GOT3 (cell line): ENCODE measurements around the gene ARHGEF28.

Experiments
- DNase-seq: peaks from one replicate; lab custom pipeline; 2025; ENCODE audit warnings: mixed read lengths; lab: John Stamatoyannopoulos, UW

The ARHGEF28 gene

GRCh38 chr5:73856997-73857396 is 231.0 kb downstream of the ARHGEF28 start:
- no peak for DNase-seq

- DNase-seq = no peak
Observed at GRCh38 chr5:73857446-73857845, 231.4 kb downstream of the ARHGEF28 start.

DNA sequence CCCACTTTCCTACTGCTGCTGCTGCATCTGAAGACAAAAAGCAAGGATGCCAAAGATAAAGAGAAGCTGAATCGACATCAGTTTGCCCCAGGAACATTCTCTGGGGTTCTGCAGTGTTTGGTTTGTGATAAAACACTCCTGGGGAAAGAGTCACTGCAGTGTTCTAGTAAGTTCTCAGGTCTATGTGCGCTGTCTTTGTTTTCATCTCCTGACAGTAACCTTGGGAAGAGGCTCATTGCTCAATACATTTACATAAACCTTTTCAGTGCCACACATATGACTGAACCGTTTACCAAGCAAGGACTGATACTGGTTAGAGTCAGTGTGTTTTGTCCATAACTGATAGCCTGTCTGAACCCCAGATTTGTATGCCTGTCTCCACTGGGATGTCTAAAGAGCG is 232.1 kb downstream of the ARHGEF28 start:
- DNase-seq = no peak

GRCh38 chr5:73858776-73859175 is 232.8 kb downstream of the ARHGEF28 start:
- no peak for DNase-seq

DNA sequence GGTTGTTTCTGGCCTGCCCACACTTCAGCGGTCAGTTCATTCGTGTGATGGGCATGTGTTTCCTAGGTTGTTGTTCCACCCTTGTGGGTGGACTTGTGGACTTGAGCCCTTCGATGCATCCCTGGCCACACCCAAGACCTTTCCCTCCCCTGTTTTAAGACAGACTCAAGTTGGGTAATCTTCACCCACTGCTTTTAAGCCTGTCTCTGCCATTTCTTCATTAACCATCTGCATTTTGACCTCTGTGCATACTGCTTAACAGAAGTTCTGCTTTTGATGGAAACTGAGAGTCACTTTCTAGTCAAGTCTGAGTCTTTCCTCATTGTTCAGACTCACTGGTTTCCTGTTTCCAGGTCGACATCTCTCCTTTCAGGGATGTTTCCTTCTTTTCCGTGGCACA is 233.7 kb downstream of the ARHGEF28 start:
- no peak for DNase-seq

GRCh38 chr5:73861313-73861988 is 235.5 kb downstream of the ARHGEF28 start:
- DNase-seq = no peak

DNA sequence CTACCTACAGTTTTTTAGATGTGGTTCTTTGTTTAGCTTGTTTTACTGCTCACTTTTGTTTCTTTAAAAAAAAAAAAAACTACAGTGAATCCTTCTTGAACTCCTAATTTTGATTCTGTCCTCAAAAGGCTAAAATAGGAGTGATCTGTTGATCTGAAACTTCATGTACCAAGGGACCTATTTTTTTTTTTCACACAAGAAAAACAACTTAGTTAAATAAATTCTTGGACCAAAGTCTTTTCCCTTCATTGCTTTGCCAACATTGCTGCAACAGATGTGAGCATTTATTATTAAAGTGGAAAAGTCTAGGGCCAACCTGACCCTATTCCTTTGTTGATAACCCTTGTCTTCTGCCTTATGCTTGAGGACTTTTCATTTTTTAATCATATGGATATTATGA is 236.8 kb downstream of the ARHGEF28 start:
- no peak for DNase-seq

DNA sequence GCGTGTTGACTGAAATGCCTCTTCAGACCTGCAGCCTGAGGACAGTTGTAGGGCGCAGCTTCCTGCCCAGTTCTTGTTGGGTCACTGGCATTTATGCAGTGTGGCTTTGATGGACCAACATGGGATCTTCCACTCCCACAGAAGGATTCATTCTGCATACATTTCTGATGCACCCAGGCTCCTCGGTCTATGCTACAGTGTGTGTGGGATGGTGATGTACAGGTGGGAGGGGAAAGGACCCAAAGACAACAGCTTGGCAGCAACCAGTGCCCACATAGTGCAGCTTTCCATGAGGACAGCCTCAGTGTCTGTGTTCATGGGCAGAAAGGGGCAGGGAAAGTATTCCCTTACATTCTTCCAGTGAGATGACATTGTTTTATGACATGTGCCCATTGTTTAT is 237.9 kb downstream of the ARHGEF28 start:
- no peak for DNase-seq

- DNase-seq = no peak
Observed at GRCh38 chr5:73865315-73865714, 239.3 kb downstream of the ARHGEF28 start.

- DNase-seq = no peak
Observed at GRCh38 chr5:73867345-73868335, 241.6 kb downstream of the ARHGEF28 start.

- DNase-seq = no peak
Observed at GRCh38 chr5:73883646-73884045, 257.6 kb downstream of the ARHGEF28 start.

DNA sequence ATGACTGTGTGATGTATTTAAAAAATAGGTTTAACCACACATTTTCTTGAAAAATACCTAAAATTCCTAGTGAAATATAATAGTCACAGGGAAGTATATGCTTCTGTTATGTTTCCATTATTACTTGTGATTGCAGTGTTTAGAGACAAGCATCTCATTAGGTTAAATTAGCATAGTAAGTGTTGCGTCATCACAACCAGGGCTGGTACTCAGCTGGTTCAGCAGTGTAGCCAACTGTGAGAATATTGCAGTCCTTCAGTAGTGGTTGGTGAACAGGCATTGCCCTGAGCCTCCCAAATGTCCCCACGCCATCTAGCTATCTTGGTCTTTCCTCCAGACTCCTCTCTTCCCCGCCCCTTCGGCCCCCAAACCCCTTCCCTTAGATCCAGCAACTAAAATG is 261.7 kb downstream of the ARHGEF28 start:
- DNase-seq = no peak

DNA sequence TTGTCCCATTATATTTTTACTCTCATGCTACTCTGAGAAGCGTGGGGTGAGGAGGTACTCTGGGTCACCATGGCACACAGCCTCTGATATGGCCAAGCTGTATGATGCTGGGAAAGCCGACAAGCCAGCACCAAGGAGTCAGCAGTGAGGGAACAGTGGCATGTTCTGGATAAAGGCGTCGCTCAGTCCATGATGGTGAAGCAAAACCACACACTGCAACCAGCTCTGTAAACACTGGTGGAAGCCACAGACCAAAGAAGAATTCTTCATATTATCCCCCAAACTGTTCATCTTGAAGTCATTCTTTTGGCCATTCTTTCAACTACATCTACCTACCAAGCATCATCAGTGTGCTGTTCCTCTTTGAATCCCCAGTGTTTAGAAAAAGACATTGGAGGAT is 264.6 kb downstream of the ARHGEF28 start:
- DNase-seq = no peak

DNA sequence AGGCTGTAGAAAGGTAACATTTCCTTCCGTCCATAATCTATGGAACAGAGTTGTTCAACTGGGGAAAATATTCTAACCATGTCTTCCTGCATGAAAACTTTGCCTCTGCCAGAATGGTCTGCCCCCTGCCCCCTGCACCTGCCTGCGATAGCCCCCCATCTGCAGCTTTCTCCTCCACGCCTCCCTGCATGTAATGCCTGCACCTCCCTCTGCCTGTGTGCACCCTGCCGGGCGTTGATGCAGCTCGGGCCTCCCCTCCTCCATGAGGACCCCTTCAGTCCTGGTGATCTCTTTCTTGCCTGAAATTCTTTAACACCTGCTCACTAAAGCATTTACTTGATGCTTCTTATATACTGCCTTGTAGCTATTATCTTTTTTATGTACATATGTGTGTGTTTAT is 266.2 kb downstream of the ARHGEF28 start:
- no peak for DNase-seq

- DNase-seq = no peak
Observed at GRCh38 chr5:73892806-73893205, 266.8 kb downstream of the ARHGEF28 start.

DNA sequence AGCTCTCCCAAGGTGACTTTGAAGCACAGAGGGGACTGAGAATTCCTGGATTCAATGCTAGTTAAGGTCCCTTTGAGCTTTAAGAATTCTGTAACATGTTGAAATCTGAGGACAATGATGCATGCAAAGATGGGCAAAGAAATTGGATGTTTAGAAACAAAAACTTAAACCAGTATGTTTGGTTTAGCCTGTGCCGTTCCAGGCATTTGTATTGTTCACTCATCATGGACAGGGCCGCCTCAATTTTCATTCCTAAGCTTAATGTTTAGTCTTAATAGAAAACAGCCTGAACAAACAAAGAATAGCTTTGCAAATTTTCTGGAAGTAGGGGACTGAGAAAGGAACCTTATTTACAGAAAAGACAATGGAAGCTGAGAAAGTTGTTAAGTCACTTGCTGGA is 267.8 kb downstream of the ARHGEF28 start:
- DNase-seq = no peak

GRCh38 chr5:73894860-73895259 is 268.9 kb downstream of the ARHGEF28 start:
- DNase-seq = no peak

GRCh38 chr5:73895471-73895870 is 269.5 kb downstream of the ARHGEF28 start:
- DNase-seq = no peak

DNA sequence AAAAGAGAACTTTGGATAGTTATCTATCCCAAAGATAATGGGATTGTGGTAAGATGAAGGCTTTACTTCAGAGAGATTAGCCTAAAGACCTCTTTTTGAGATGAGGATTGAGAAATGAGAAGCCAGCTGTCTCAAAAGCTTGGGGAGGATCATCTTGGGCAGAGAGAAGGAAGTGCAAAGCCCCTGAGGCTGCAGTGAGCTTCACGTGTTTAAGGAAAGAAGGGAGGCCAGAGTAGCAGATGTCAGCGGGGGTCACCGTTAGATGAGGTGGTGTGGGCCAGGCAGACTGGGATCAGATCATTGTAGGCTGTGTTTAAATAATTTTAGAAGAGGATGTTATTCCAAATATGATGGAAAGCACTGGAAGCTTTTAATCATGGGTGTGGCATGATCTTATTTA is 270.1 kb downstream of the ARHGEF28 start:
- no peak for DNase-seq

- no peak for DNase-seq
Observed at GRCh38 chr5:73896668-73897067, 270.7 kb downstream of the ARHGEF28 start.

GRCh38 chr5:73897893-73898292 is 271.9 kb downstream of the ARHGEF28 start:
- DNase-seq = no peak

DNA sequence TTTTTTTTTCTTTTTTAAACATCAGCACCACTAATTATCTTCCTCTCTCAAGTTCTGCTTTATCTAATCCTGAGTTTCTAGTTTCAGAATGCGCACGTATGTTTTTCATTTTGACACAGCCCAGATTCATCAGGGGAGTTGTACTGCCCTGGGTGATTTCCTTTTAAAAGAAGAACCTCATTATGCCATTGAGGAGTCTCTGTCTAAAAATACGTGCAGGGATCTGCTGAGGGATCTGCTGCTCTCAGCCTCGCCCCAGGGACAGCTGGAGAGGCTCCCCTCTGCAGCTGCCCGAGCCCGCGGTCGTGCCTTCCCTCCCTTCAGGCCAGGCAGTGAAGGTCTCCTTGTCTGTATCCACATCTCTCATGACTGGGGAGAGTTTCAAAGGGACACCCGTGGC is 273.1 kb downstream of the ARHGEF28 start:
- no peak for DNase-seq

DNA sequence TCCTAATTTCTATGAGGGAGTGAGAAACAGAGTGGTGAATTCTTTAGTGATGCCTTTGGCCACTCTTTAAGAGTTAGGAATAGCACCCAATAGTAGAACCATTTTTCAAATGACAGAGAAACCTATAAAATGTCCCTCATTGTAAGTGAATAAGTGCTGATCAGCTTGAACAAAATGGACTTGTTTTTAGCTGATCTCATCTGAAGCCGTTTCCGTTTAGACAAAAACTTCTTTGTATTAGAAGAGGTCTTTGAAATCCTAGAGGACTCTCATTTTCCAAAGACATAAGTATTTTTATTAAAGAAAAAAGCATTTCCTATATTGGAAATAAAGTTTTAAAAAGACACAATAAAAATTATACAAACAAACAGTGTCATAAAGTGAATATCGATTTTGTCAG is 273.9 kb downstream of the ARHGEF28 start:
- DNase-seq = no peak
